HG02588 (cell line): ENCODE measurements around the gene STK33.

ENCODE experiments used
- ATAC-seq: cut with Tn5 transposase; IDR thresholded peaks from one replicate; pipeline ENCODE4 v1.9.1; 2021; ENCODE audit warnings: mild to moderate bottlenecking, moderate library complexity; ENCODE audit not compliant: unreplicated experiment

Gene STK33

GRCh38 chr11:8442301-8442700 is 151.7 kb downstream of the STK33 start:
- ATAC-seq: no peak

DNA sequence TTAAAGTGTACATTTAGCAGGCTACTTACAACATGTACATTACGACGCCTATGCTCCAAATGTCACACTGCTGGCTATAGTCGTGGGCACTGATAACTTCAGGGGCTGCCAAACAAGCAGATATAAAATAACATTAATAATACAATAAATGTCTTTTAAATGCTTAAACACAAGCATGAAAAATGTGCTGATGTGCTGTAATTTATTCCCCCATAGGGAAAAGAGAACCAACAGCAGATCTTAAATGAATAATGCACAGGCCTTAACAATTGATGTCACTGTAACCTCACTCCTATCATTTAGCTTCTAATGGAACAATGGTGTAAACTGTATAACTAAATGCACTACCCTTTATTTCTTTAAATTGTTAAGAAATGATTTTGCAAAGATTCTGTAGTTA is 153.4 kb downstream of the STK33 start:
- ATAC-seq: no peak

- ATAC-seq: no peak
Measured at GRCh38 chr11:8429483-8429882, 164.5 kb downstream of the STK33 start.

DNA sequence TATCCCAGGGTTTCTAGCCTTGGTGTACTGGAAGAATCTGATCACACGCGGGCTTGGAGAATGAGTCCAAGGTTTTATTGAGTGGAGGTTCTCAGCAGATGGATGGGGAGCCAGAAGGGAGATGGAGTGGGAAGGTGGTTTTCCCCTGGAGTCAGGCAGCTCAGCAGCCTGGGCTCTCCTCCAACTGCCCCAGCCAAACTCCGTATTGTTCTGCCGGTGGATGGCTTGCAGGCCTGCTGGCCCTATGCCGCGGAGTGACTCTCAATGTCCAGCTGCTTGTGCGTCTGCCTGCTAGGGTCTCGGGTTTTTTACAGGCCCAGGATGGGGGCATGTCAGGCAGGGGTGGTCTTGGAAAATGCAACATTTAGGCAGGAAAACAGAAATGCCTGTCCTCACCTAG is 168.0 kb downstream of the STK33 start:
- ATAC-seq: no peak

DNA sequence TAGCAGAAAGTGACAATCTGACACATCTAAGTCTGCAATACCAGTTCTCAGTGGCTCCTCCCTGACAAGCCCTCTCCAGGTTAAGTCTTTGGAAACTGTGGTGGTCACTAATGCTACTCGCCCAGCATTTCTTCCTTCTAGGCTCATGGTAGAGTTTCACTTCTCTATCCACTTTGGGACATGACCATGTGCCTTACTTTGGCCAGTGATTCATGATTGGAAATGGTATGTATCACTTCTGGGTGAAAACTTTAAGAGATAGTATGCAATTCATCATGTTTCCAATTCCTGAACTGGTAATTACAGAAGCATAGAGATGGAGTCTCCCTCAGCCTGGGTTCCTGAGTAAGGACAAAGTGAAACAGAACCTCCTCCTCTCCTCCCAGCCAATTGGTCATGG is 178.8 kb downstream of the STK33 start:
- ATAC-seq: no peak

DNA sequence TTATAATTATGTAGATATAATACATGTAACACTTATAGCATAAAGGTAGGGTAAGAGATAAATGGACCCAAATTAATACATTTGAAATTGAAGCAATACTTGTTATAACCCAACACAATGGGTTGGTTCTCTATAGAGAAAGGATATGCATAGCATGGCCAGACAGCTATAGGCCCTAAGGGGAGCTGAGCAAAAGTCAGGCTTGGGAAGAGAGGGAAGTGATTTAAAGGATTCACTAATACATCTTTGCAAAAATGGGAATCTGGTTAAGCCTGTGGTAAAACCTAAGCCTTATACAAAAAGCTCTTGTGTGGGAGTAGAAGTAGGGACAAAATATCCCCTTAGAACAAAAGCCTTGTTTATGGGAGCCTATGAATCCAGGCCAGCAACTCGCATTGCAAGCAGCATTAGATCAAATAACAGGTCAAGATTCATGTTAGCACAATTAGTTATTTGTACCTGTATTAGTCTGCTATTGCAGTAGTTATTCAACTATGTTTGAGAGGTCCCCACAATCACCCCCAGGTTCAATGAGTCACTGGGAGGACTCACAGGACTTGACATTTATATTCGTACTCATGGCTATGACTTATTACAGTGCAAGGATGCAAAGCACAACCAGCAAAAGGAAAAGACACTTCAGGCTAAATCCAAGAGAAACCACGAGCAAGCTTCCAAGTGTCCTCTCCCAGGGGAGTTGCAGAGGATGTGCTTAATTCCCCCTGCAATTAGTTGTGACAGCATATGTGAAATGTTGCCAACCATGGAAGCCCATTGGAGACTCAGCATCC is 185.7 kb downstream of the STK33 start:
- no peak for ATAC-seq

DNA sequence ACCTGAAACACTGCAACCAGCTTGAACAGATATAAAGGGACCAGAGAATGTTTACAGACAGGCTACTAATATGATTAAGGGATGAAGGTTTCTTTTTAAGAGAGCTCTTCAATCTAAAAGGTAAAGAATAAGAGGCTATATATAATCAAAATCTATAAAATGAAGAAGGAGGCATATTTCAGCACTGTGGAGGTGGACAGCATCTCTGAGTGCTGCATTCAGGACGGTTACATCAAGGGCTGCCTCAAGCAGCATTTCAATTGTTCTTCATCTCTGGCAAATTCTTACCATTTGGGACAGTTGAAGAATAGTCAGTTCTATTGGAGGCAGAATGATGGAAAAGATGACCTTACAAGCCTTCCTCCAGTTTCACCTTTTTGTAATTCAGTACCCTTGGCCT is 190.7 kb downstream of the STK33 start:
- no peak for ATAC-seq

- no peak for ATAC-seq
Measured at GRCh38 chr11:8392886-8393285, 201.1 kb downstream of the STK33 start.

DNA sequence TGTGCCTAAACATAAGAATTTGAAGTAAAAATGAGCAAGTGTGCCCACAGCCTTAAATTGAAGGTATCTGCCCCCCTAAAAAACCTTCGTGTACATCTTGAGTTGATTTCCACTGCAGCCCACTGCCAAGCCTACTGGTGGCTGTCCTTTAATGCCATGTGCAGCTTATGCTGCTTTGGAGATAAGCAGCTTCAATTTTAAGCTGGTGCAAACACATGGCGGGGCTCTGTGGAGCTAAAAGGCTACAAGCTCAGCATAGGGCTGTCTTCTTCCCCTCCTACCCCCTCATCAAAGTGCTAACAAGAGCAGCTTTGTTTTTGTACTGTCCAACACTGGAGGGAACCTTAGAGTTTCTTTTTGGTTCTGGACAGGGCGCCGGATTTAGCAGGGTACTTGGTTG is 201.9 kb downstream of the STK33 start:
- ATAC-seq: no peak

DNA sequence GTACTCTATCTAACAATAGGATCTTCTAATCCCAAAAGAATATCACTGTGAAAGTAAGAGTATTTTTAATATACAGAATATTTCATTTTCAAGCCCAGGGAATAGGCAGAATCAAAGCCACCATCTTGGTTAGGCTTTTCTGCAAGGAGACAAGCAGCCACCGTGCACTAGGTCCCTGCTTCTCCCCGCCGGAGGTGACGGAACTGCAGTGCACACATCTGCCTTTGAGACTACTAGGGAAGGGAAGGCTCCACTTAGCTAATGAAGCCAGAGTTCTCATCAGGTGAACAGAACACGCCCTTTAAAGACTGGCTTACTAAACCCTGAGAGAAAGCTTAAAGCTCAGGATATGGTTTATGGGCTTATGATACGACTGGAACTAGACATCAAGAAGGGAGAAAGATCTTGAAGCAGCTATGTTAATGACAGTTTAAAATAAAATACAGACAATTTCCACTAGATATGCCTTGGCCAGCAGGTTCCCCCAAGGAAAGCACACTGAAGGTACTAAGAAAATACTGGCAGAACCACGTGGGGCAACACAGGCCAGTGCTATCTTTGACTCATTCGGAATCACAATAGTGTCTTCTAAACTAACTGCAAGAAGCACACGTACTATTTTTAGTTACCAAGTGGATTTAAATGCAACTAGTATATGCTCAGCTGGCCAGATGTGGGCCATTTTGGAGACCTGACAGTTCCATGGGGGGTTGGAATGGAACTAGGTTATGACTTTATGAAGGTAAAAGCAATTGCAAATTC is 203.0 kb downstream of the STK33 start:
- ATAC-seq: no peak

- no peak for ATAC-seq
Measured at GRCh38 chr11:8389029-8389996, 204.7 kb downstream of the STK33 start.

DNA sequence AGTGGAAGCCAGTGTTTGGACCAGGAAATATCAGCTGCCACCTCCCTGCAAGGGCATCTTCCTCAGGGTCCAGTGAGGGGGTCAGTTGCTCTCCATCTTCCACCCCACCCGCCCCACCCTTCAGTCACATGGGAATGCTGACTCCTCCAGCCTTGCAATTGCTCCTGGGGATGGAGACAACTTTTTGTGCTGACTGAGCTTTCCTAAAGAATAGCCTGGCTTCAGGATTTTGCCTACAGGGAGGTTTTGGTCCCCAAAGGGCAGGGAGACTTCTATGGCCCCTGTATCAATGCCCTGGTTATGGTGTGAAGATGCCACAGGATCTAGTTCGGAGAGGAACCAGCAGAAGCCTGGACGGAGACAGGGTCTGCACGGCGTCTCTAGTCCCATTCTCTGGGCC is 206.3 kb downstream of the STK33 start:
- ATAC-seq: no peak

DNA sequence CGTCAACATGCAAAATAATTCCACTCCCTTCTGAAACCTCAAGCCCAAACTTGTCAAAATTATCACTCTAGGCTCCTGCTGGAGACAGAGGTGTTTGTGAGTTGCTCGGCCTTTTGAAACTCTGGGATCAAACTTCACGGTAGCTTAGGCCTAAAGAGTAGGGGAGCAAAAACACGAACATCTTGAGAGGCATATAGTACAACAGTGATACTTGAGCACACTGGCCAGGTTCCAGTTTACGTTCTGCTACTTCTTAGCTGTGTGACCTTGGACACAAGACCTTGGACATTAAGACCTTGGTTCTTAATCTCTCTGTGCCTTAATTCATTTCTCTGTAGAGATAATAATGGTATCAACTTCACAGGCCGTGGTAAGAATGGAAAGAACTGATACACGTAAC is 206.9 kb downstream of the STK33 start:
- no peak for ATAC-seq

DNA sequence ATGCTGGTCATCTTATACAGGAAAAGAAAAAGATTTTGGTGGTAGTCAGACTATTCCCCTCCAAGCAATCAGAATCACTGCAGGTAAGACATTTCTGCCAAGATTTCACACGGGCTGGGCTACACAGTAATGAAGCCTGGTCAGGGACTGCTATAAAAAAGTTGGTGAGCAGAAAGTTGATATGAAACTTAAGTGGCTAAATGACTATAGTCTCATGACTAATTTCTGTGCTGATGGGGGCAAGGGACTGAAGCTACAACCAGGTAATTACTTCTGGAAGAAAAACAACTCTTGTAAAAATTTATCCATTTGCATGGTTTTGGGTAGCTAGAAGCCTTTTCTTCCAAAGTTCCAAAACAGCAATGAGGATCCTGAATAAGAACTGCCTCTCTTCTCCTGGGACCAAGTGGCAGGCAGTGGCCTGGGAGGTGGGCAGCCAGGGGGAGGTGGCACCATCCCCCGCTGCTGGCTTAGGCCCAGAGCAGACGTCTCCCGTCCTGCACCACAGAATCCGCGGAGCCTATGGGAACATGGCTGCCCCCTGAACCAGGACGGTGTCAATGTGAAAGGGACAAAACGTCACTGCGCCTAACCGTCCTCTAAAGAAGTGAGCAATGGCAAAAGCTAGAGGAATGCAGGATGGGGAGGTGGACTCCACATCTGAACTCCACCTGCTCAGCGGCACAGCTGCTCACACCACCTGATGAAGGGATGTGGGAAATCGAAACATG is 207.7 kb downstream of the STK33 start:
- no peak for ATAC-seq

DNA sequence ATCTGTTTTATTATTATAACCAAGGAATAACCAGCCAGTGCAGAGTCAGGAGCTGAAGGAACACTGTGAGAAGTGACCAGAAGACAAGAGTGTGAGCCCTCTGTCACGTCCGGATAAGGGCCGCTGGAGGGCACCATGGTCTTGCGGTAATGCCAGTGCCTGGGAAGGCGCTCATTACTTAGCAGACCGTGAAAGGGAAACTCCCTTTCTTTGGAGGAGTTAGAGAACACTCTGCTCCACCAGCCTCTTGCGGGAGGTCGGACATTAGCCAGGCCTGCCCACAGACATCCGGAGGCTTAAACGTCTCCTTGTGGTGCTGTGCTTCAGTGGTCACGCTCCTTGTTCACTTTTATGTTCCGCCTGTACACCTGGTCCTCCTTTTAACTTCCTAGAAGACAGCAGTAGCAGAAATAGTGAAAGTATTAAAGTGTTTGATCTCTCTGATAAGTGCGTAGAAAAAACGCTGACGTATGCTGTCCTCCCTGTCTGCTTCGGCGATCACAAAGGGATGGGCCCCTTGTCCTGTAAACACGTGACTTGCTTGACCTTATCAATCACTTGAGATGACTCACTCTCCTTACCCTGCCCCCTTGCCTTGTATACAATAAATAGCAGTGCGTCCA is 209.7 kb downstream of the STK33 start:
- no peak for ATAC-seq

GRCh38 chr11:8383627-8384026 is 210.4 kb downstream of the STK33 start:
- ATAC-seq: no peak

GRCh38 chr11:8383227-8383626 is 210.8 kb downstream of the STK33 start:
- ATAC-seq: no peak

- no peak for ATAC-seq
Measured at GRCh38 chr11:8382436-8383053, 211.5 kb downstream of the STK33 start.

DNA sequence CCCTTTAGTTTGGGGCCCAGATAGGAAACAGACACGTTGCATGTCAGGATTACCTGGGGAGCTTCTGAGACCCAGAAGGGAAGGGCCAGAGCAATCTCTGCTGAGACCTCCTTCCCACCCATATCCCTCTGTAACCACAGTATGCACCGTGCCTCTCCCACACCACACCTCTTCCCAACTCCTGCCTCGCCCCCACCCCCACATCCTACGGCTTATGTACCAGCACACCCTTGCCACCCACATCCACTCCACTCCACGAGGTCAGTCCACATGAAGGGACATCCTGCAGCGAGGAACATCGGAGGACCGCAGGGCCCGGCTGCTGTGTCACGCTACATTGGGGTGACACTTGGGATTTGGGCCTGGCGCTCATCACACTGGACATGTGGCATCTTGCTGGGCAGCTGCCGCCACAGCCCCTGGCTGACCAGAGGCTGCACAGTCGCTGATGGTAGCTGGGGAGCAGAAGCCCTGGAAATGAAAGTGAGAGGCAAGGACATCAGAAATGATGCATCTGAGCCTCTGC is 212.1 kb downstream of the STK33 start:
- no peak for ATAC-seq
